Neural progenitor cell (in vitro differentiated cells): ENCODE data around the gene TEX51. TPM values are rescaled to one million over a fixed set of nuclear protein-coding genes. Genes with fewer than 3 reads are reported as not detected.

Experiments
- DNase-seq: peaks from one replicate; pipeline ENCODE4 v3.0.0-alpha.2; 2016; ENCODE audit warnings: low spot score
- H2AFZ ChIP-seq: fragments of 200-600 bp; sonication (generic); replicated peaks from 2 replicates; pipeline ENCODE4 v1.6.1; 2016; ENCODE audit warnings: antibody characterized with exemption
- H3F3A ChIP-seq: fragments of 200-600 bp; sonication (generic); 2 replicates; pipeline ENCODE4 v1.6.1; 2016; ENCODE audit warnings: antibody characterized with exemption, low read depth
- H3K27ac ChIP-seq: fragments of 200-600 bp; sonication (generic); 2 replicates; pipeline ENCODE4 v1.5.1; 2016; ENCODE audit warnings: mild to moderate bottlenecking
- H3K27me3 ChIP-seq: fragments of 200-600 bp; sonication (generic); 2 replicates; pipeline ENCODE4 v1.6.1; 2016; ENCODE audit warnings: mild to moderate bottlenecking, moderate library complexity
- H3K36me3 ChIP-seq: fragments of 200-600 bp; sonication (generic); 2 replicates; pipeline ENCODE4 v1.5.1; 2016
- H3K4me1 ChIP-seq: fragments of 200-600 bp; sonication (generic); 2 replicates; pipeline ENCODE4 v1.6.1; 2016; ENCODE audit warnings: mixed run types
- H3K4me2 ChIP-seq: fragments of 200-600 bp; sonication (generic); 2 replicates; pipeline ENCODE4 v1.6.1; 2016
- H3K4me3 ChIP-seq: fragments of 200-600 bp; sonication (generic); 2 replicates; pipeline ENCODE4 v1.5.1; 2016
- H3K79me2 ChIP-seq: fragments of 200-600 bp; sonication (generic); 2 replicates; pipeline ENCODE4 v1.6.1; 2016; ENCODE audit warnings: low read depth
- H3K9ac ChIP-seq: fragments of 200-600 bp; sonication (generic); 2 replicates; pipeline ENCODE4 v1.6.1; 2016
- H3K9me3 ChIP-seq: fragments of 200-600 bp; sonication (generic); 2 replicates; pipeline ENCODE4 v1.5.1; 2016; ENCODE audit warnings: low read depth
- H4K20me1 ChIP-seq: fragments of 200-600 bp; sonication (generic); 2 replicates; pipeline ENCODE4 v1.6.1; 2016; ENCODE audit warnings: low read depth
- H3K27ac Mint-ChIP-seq: 3 replicates; pipeline ENCODE4 v1.8.0; 2021; ENCODE audit warnings: mixed read lengths
- H3K27me3 Mint-ChIP-seq: 2 replicates; pipeline ENCODE4 v1.8.0; 2022; ENCODE audit warnings: low read depth, mild to moderate bottlenecking, inconsistent platforms, moderate library complexity, mixed read lengths; ENCODE audit not compliant: insufficient read depth
- H3K36me3 Mint-ChIP-seq: 3 replicates; pipeline ENCODE4 v1.8.0; 2021; ENCODE audit warnings: mixed read lengths
- H3K4me1 Mint-ChIP-seq: 3 replicates; pipeline ENCODE4 v1.8.0; 2021; ENCODE audit warnings: mixed read lengths
- H3K4me3 Mint-ChIP-seq: 3 replicates; pipeline ENCODE4 v1.8.0; 2021; ENCODE audit warnings: mild to moderate bottlenecking, moderate library complexity, mixed read lengths
- H3K9me3 Mint-ChIP-seq: 3 replicates; pipeline ENCODE4 v1.8.0; 2020; ENCODE audit warnings: mixed read lengths
- CTCF ChIP-seq: fragments of 200-600 bp; sonication (generic); IDR thresholded peaks from 2 replicates; pipeline ENCODE4 v1.5.1; 2017; ENCODE audit warnings: antibody characterized with exemption, mild to moderate bottlenecking
- EZH2 ChIP-seq: fragments of 200-600 bp; sonication (generic); IDR thresholded peaks from 2 replicates; pipeline ENCODE4 v1.6.1; 2017; ENCODE audit warnings: antibody characterized with exemption, mild to moderate bottlenecking, moderate library complexity
- EZH2phosphoT487 ChIP-seq: fragments of 200-600 bp; sonication (generic); IDR thresholded peaks from 2 replicates; pipeline ENCODE4 v1.6.1; 2017; ENCODE audit warnings: antibody characterized with exemption
- total RNA-seq: library from RNA; depleted of rRNA; stranded (reverse); fragments of >200 nt; gene quantifications from 2 replicates; pipeline ENCODE4 v1.2.3, GENCODE V29; 2015; ENCODE audit warnings: low replicate concordance

TEX51 gene
- total RNA-seq, 1 donor from 2014 or later: not detected

- Mint-ChIP-seq H3K9me3 (no peaks in the 10 kb centered on the region), H3K36me3 (no peaks in the 10 kb centered on the region), H3K27me3 (peaks cover 5% of the 10 kb centered on the region), H3K4me3 (no peak overlapping the region), H3K27ac (no peak overlapping the region), H3K4me1 (peaks cover 21% of the 10 kb centered on the region)
- no peaks in the 10 kb centered on the region for H3K36me3 ChIP-seq
- no peaks in the 10 kb centered on the region for H3K9me3 ChIP-seq
- no peaks in the 10 kb centered on the region for H4K20me1 ChIP-seq
- H2AFZ ChIP-seq: no peak overlapping the region
- TF ChIP-seq CTCF: no peak
- no peak for TF ChIP-seq EZH2phosphoT487
- no peak for TF ChIP-seq EZH2
- H3K27me3 ChIP-seq: peaks cover 4% of the 10 kb centered on the region
- peak; percentile 27 for DNase-seq
- H3K79me2 ChIP-seq: no peaks in the 10 kb centered on the region
- no peaks in the 10 kb centered on the region for H3K4me1 ChIP-seq
- H3K4me2 ChIP-seq: no peak overlapping the region
- H3K9ac ChIP-seq: no peak overlapping the region
- H3K4me3 ChIP-seq: no peak overlapping the region
- H3K27ac ChIP-seq: no peak overlapping the region
- no peaks in the 10 kb centered on the region for H3F3A ChIP-seq
These were observed 6.8 kb upstream of the TEX51 start for GRCh38 chr2:126891681-126892500.

DNA sequence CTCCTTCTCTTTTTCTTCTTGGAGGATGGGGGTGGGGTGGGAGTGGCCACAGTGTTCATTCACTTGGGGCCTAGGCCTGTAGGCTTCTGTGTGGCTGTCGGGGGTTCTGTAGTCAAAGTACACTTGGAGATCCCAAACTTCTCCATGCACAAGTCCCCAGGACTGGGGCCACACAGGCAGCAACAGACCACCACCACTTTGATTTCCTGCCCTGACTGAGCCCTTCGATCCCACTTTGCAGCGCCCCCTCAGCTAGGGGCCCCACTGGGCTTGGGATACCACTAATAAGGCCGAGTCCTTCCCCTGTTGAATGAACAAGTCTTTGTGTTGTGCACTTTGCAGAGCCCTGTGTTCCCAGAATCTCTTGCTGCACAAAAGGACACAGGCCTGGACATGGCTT lies 5.5 kb upstream of the TEX51 start:
- Histone ChIP-seq H2AFZ (no peak overlapping the region), H3K36me3 (no peaks in the 10 kb centered on the region), H4K20me1 (no peaks in the 10 kb centered on the region), H3K4me1 (no peaks in the 10 kb centered on the region), H3K9me3 (no peaks in the 10 kb centered on the region), H3K27me3 (no peaks in the 10 kb centered on the region), H3K4me2 (no peak overlapping the region), H3K4me3 (no peak overlapping the region), H3K27ac (no peak overlapping the region), H3K9ac (no peak overlapping the region), H3F3A (no peaks in the 10 kb centered on the region), H3K79me2 (no peaks in the 10 kb centered on the region)
- DNase-seq: no peak
- Mint-ChIP-seq H3K9me3 (peaks cover 3% of the 10 kb centered on the region), H3K4me3 (no peak overlapping the region), H3K36me3 (no peaks in the 10 kb centered on the region), H3K27me3 (peaks cover 2% of the 10 kb centered on the region), H3K4me1 (peaks cover 18% of the 10 kb centered on the region), H3K27ac (no peak overlapping the region)
- TF ChIP-seq EZH2: no peak
- no peak for TF ChIP-seq CTCF
- no peak for TF ChIP-seq EZH2phosphoT487

- TF ChIP-seq EZH2phosphoT487 (no peak), EZH2 (no peak), CTCF (no peak)
- Mint-ChIP-seq H3K9me3 (peaks cover 3% of the 10 kb centered on the region), H3K27me3 (peaks cover 2% of the 10 kb centered on the region), H3K27ac (no peak overlapping the region), H3K4me3 (no peak overlapping the region), H3K4me1 (peaks cover 18% of the 10 kb centered on the region), H3K36me3 (no peaks in the 10 kb centered on the region)
- no peak overlapping the region for H3K9ac ChIP-seq
- DNase-seq: no peak
- no peaks in the 10 kb centered on the region for H3K79me2 ChIP-seq
- no peaks in the 10 kb centered on the region for H4K20me1 ChIP-seq
- H3K27me3 ChIP-seq: peaks cover 4% of the 10 kb centered on the region
- H3K27ac ChIP-seq: no peak overlapping the region
- no peaks in the 10 kb centered on the region for H3K36me3 ChIP-seq
- H2AFZ ChIP-seq: no peak overlapping the region
- H3F3A ChIP-seq: no peaks in the 10 kb centered on the region
- no peak overlapping the region for H3K4me3 ChIP-seq
- H3K9me3 ChIP-seq: no peaks in the 10 kb centered on the region
- H3K4me1 ChIP-seq: no peaks in the 10 kb centered on the region
- no peak overlapping the region for H3K4me2 ChIP-seq
These were observed 5.1 kb upstream of the TEX51 start for GRCh38 chr2:126893606-126894005.
